Neuron (in vitro differentiated cells): ENCODE data around the gene PEX11B.

ENCODE experiments used
- H2AFZ ChIP-seq: one replicate; pipeline ENCODE4 v1.6.1; 2013; ENCODE audit warnings: low read depth, mild to moderate bottlenecking, inconsistent platforms, low read length, moderate library complexity
- H3K27me3 ChIP-seq: one replicate; pipeline ENCODE4 v1.6.1; 2013; ENCODE audit warnings: low read length; ENCODE audit not compliant: insufficient read depth
- H3K36me3 ChIP-seq: one replicate; pipeline ENCODE4 v1.6.1; 2013; ENCODE audit warnings: low read length; ENCODE audit not compliant: insufficient read depth
- H3K4me1 ChIP-seq: one replicate; pipeline ENCODE4 v1.6.1; 2013; ENCODE audit warnings: low read length; ENCODE audit not compliant: insufficient read depth
- H3K4me3 ChIP-seq: 2 replicates; pipeline ENCODE4 v1.5.1; 2013; ENCODE audit warnings: mild to moderate bottlenecking, low read length, moderate library complexity
- H3K9me3 ChIP-seq: one replicate; pipeline ENCODE4 v1.6.1; 2013; ENCODE audit warnings: low read length

The PEX11B gene

DNA sequence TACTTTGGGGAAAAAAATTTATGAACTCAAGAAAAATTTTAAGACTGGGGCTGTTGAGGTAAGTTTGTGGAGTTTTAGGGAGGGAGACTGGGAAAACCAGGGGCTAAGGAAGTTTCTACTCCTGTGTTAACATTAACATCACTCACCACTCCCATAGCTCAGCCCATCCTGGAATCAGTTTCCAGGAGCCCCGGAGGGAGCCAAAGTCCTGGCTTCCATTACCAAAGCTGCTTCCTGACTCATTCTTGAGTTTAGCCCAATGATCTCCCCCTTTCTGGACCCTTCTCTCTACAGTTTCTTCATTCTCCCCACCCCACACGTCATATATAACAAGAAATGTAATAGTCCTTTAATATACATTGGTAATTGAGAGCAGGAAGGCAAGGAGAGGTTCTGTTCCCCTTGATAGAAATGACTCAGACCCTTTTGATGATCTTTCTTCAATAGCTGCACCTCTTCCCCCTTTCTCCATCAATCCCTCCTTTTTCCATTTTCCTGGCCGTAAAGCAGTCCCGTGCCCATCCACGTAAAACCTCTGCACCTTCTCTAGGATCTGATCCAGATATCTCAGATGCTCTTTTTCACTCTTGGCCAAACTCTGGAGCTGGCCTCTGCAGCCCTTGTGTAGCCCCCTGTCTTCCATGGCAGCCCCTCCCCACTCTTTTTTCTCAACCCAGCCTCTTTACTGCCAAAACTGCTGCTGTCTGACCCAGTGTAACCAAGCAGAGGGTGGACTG lies 55.1 kb downstream of the PEX11B start:
- Histone ChIP-seq H3K4me1 (peaks cover 4% of the 10 kb centered on the region), H3K27me3 (no peaks in the 10 kb centered on the region), H2AFZ (no peak overlapping the region), H3K9me3 (no peaks in the 10 kb centered on the region), H3K36me3 (no peaks in the 10 kb centered on the region), H3K4me3 (no peak overlapping the region)
